ENCODE data around the gene IQUB.

DNA sequence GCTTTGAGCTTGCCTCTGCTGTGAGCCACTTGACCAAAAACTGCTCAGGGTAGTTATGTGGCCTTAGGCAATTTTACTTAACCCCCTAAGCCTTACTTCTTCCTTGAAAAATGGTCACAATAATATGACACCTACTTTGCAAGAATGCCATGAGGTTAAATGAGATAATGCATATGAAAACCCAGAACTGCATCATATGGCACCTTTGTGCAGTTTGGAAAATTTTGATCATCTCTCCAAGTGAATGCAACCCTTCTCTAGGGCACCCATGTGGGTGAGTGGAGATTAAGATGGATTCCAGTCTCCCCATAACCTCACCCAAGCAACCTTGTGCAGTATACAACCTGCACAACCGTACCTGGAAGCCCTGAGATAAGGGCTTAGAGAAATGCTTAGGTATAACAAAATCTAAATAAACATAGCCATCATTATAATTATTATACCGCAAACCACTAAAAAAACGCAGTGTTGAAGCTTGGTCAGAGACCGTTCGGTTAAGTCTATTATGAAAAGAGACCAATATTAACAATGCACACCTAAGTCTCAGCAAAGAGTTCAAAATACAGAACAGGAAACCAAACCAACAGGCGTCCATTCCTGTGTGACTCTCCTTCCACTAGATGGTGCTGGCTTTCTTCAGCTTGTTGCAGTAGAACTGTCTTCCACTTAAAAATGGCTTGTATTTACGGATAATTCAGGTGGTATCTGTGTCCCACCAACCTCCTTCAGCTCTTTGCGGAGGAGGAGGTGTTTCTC, 46.2 kb upstream of the IQUB start:
- TF ChIP-seq POLR2AphosphoS5 (IDR thresholded peaks at IDR 0.05): no peak
- TF ChIP-seq, protein P1, sequence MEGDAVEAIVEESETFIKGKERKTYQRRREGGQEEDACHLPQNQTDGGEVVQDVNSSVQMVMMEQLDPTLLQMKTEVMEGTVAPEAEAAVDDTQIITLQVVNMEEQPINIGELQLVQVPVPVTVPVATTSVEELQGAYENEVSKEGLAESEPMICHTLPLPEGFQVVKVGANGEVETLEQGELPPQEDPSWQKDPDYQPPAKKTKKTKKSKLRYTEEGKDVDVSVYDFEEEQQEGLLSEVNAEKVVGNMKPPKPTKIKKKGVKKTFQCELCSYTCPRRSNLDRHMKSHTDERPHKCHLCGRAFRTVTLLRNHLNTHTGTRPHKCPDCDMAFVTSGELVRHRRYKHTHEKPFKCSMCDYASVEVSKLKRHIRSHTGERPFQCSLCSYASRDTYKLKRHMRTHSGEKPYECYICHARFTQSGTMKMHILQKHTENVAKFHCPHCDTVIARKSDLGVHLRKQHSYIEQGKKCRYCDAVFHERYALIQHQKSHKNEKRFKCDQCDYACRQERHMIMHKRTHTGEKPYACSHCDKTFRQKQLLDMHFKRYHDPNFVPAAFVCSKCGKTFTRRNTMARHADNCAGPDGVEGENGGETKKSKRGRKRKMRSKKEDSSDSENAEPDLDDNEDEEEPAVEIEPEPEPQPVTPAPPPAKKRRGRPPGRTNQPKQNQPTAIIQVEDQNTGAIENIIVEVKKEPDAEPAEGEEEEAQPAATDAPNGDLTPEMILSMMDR (IDR thresholded peaks at IDR 0.05): peak in 2 of 4 experiments; percentile 37 to 44
- no peak for TF ChIP-seq POLR2A (IDR thresholded peaks at IDR 0.05)

Data from prostate gland (tissue), 2 donors.